H9 (cell line): Measurements from ENCODE around the gene PELI3. TPM values are rescaled to one million over a fixed set of nuclear protein-coding genes. Genes with fewer than 3 reads are reported as not detected.
A peak's percentile ranks its signal among the peaks of the same experiment; 100 is the strongest.

Experiments used
- DNase-seq: peaks from one replicate; pipeline ENCODE4 v3.0.0-alpha.2; 2017
- H2AFZ ChIP-seq: one replicate; pipeline ENCODE4 v1.6.1; 2013; ENCODE audit warnings: mild to moderate bottlenecking, low read length, control low read depth, moderate library complexity
- H2AK5ac ChIP-seq: 2 replicates; pipeline ENCODE4 v1.6.1; 2013; ENCODE audit warnings: low read length, control low read depth, mixed read lengths; ENCODE audit not compliant: insufficient read length
- H2BK120ac ChIP-seq: one replicate; pipeline ENCODE4 v1.6.1; 2013; ENCODE audit warnings: low read depth, mild to moderate bottlenecking, low read length, control low read depth, inconsistent platforms; ENCODE audit not compliant: poor library complexity, severe bottlenecking
- H2BK12ac ChIP-seq: 2 replicates; pipeline ENCODE4 v1.6.1; 2013; ENCODE audit warnings: low read length, control low read depth, mixed read lengths, low read depth; ENCODE audit not compliant: insufficient read length
- H2BK15ac ChIP-seq: 2 replicates; pipeline ENCODE4 v1.6.1; 2013; ENCODE audit warnings: low read depth, low read length, control low read depth
- H2BK20ac ChIP-seq: one replicate; pipeline ENCODE4 v1.6.1; 2013; ENCODE audit warnings: low read depth, mild to moderate bottlenecking, low read length, control low read depth, inconsistent platforms; ENCODE audit not compliant: poor library complexity, severe bottlenecking
- H2BK5ac ChIP-seq: 2 replicates; pipeline ENCODE4 v1.6.1; 2013; ENCODE audit warnings: low read length, control low read depth, mixed read lengths; ENCODE audit not compliant: insufficient read length
- H3K14ac ChIP-seq: 2 replicates; pipeline ENCODE4 v1.6.1; 2013; ENCODE audit warnings: low read length, control low read depth; ENCODE audit not compliant: insufficient read depth
- H3K18ac ChIP-seq: 2 replicates; pipeline ENCODE4 v1.6.1; 2013; ENCODE audit warnings: low read depth, mild to moderate bottlenecking, mixed read lengths, low read length, control low read depth; ENCODE audit not compliant: insufficient read length
- H3K23ac ChIP-seq: 2 replicates; pipeline ENCODE4 v1.6.1; 2013; ENCODE audit warnings: low read length, control low read depth, mixed read lengths, low read depth; ENCODE audit not compliant: insufficient read length
- H3K23me2 ChIP-seq: 2 replicates; pipeline ENCODE4 v1.6.1; 2013; ENCODE audit warnings: low read depth, mild to moderate bottlenecking, mixed read lengths, low read length, control low read depth; ENCODE audit not compliant: insufficient read length, poor library complexity, severe bottlenecking
- H3K27ac ChIP-seq: 2 replicates; pipeline ENCODE4 v1.5.1; 2013; ENCODE audit warnings: low read length, control low read depth, mixed read lengths, low read depth; ENCODE audit not compliant: insufficient read length
- H3K27me3 ChIP-seq: 2 replicates; pipeline ENCODE4 v1.6.1; 2013; ENCODE audit warnings: low read length, control low read depth, inconsistent platforms; ENCODE audit not compliant: insufficient read depth
- H3K4ac ChIP-seq: 2 replicates; pipeline ENCODE4 v1.6.1; 2013; ENCODE audit warnings: low read depth, mild to moderate bottlenecking, control low read depth, inconsistent platforms, low read length, moderate library complexity
- H3K4me1 ChIP-seq: 2 replicates; pipeline ENCODE4 v1.6.1; 2013; ENCODE audit warnings: low read length, control low read depth, inconsistent platforms; ENCODE audit not compliant: insufficient read depth
- H3K4me2 ChIP-seq: 2 replicates; pipeline ENCODE4 v1.6.1; 2013; ENCODE audit warnings: low read length, control low read depth, mixed read lengths; ENCODE audit not compliant: insufficient read length, insufficient read depth
- H3K56ac ChIP-seq: 2 replicates; pipeline ENCODE4 v1.6.1; 2013; ENCODE audit warnings: low read depth, mild to moderate bottlenecking, mixed read lengths, low read length, control low read depth; ENCODE audit not compliant: insufficient read length
- H3K79me1 ChIP-seq: 2 replicates; pipeline ENCODE4 v1.6.1; 2013; ENCODE audit warnings: low read depth, mild to moderate bottlenecking, moderate library complexity, low read length, control low read depth, inconsistent platforms; ENCODE audit not compliant: insufficient read depth, poor library complexity, severe bottlenecking
- H3K79me2 ChIP-seq: 2 replicates; pipeline ENCODE4 v1.6.1; 2013; ENCODE audit warnings: low read length, control low read depth, inconsistent platforms; ENCODE audit not compliant: insufficient read depth
- H3K9ac ChIP-seq: 2 replicates; pipeline ENCODE4 v1.6.1; 2013; ENCODE audit warnings: low read length, control low read depth, mixed read lengths; ENCODE audit not compliant: insufficient read length; ENCODE audit errors: extremely low read depth
- H3K9me3 ChIP-seq: one replicate; pipeline ENCODE4 v1.6.1; 2013; ENCODE audit warnings: low read depth, low read length, inconsistent platforms; ENCODE audit not compliant: control insufficient read depth
- H3T11ph ChIP-seq: one replicate; pipeline ENCODE4 v1.6.1; 2013; ENCODE audit warnings: mild to moderate bottlenecking, low read length, control low read depth, inconsistent platforms
- H4K20me1 ChIP-seq: one replicate; pipeline ENCODE4 v1.6.1; 2013; ENCODE audit not compliant: control insufficient read depth, insufficient read length, insufficient read depth
- H4K5ac ChIP-seq: 2 replicates; pipeline ENCODE4 v1.6.1; 2013; ENCODE audit warnings: low read depth, mild to moderate bottlenecking, mixed read lengths, low read length, control low read depth; ENCODE audit not compliant: insufficient read length
- H4K8ac ChIP-seq: replicated peaks from 2 replicates; pipeline ENCODE4 v1.6.1; 2013; ENCODE audit warnings: low read length, control low read depth, mixed read lengths, low read depth; ENCODE audit not compliant: insufficient read length
- H4K91ac ChIP-seq: 2 replicates; pipeline ENCODE4 v1.6.1; 2013; ENCODE audit warnings: low read depth, mild to moderate bottlenecking, moderate library complexity, mixed read lengths, low read length, control low read depth; ENCODE audit not compliant: insufficient read length
- H3K27ac Mint-ChIP-seq, 3 experiments: 2 replicates in 2 of 3; 3 replicates in 1 of 3; pipeline ENCODE4 v1.8.0; 2020 to 2021; ENCODE audit warnings: mixed read lengths in 3 of 3, mild to moderate bottlenecking in 1 of 3, moderate library complexity in 1 of 3
- H3K27me3 Mint-ChIP-seq: 2 replicates; pipeline ENCODE4 v1.8.0; 2021; ENCODE audit warnings: low read depth, mild to moderate bottlenecking, moderate library complexity, mixed read lengths
- H3K36me3 Mint-ChIP-seq, 3 experiments: 2 replicates in 2 of 3; 3 replicates in 1 of 3; pipeline ENCODE4 v1.8.0; 2020 to 2021; ENCODE audit warnings: low read depth in 3 of 3, mixed read lengths in 3 of 3; ENCODE audit not compliant: insufficient read depth in 1 of 3
- H3K4me1 Mint-ChIP-seq, 2 experiments: 2 replicates each; pipeline ENCODE4 v1.8.0; 2020; ENCODE audit warnings: mixed read lengths in 2 of 2
- H3K4me3 Mint-ChIP-seq, 2 experiments: 2 replicates in 1 of 2; 3 replicates in 1 of 2; pipeline ENCODE4 v1.8.0; 2020 to 2021; ENCODE audit warnings: mild to moderate bottlenecking in 2 of 2, mixed read lengths in 2 of 2, moderate library complexity in 1 of 2
- H3K9me3 Mint-ChIP-seq, 2 experiments: 2 replicates in 1 of 2; 3 replicates in 1 of 2; pipeline ENCODE4 v1.8.0; 2020; ENCODE audit warnings: mild to moderate bottlenecking in 2 of 2, mixed read lengths in 2 of 2, moderate library complexity in 1 of 2
- WGBS: extraction: QIAGEN DNeasy Blood & Tissue Kit; methylation state at CpG from one replicate; pipeline ENCODE4 v1.1.7; 2013; ENCODE audit warnings: missing lambda C conversion rate, low lambda C conversion rate, mixed read lengths; ENCODE audit not compliant: insufficient read length; ENCODE audit errors: extremely low coverage; 5-methylcytosine and 5-hydroxymethylcytosine counted together
- total RNA-seq: library from RNA; stranded (reverse); gene quantifications from 2 replicates; pipeline ENCODE4 v1.2.1, GENCODE V29; 2021
- TF ChIP-seq, protein P1 (sequence below): fragments of 200-600 bp; sonication (generic); conservative IDR thresholded peaks from 3 replicates; pipeline ENCODE4 v1.8.0; 2021; ENCODE audit warnings: antibody characterized with exemption, mild to moderate bottlenecking

PELI3 gene
- total RNA-seq, 1 experiment from 2014 or later, result 10.3 TPM

DNA sequence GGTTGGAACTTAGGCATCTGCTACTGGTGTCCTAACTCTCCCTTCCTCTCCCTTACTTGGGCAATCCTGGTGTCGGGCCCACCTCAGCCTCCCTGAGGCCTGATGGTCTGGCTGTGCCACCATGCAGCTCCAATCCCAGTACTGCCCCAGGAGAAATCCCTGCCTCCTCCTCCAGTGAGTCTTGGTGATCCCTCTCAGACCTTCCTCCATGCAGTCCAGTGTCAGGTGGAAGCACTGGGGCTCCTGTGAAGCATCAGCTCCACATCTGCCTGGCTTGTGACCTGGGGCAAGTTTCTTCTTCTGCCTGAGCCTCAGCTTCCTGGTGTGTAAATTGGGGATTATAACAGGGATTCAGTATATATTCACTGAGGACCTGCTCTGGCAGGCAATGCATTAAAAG, 1.8 kb upstream of the PELI3 start:
- Histone ChIP-seq H4K20me1 (no peaks in the 10 kb centered on the region), H3K27ac (no peak overlapping the region), H3K4me1 (no peaks in the 10 kb centered on the region; the same call in 1 of the 2 replicates), H3K56ac (no peak overlapping the region), H4K91ac (no peak overlapping the region), H4K5ac (no peak overlapping the region), H4K8ac (no peak overlapping the region), H3K27me3 (no peaks in the 10 kb centered on the region), H2BK5ac (no peak overlapping the region), H3K18ac (no peak overlapping the region), H2BK20ac (no peak overlapping the region), H3K4me2 (peak overlapping the region; percentile 71), H3K9ac (no peak overlapping the region), H2AFZ (no peak overlapping the region), H2BK15ac (no peak overlapping the region), H3K23me2 (peaks cover 6% of the 10 kb centered on the region), H3T11ph (no peak overlapping the region), H2BK120ac (no peak overlapping the region), H3K79me1 (no peaks in the 10 kb centered on the region), H2BK12ac (no peak overlapping the region), H3K9me3 (no peaks in the 10 kb centered on the region), H2AK5ac (no peak overlapping the region), H3K23ac (no peak overlapping the region), H3K4ac (no peak overlapping the region), H3K79me2 (no peaks in the 10 kb centered on the region), H3K14ac (no peak overlapping the region)
- no peak overlapping the region for H3K27ac Mint-ChIP-seq
- H3K9me3 Mint-ChIP-seq, result peaks cover 16 to 27% of the 10 kb centered on the region in 2 experiments; a peak in 4 of 5 replicates
- peaks cover 17 to 32% of the 10 kb centered on the region in 2 experiments for H3K4me1 Mint-ChIP-seq
- WGBS, result no CpG with 5 or more reads among the region's 1 CpG
- H3K27me3 Mint-ChIP-seq, result peaks cover 10% of the 10 kb centered on the region
- H3K36me3 Mint-ChIP-seq, result peaks cover 0 to 29% (median 7%) of the 10 kb centered on the region in 3 experiments; a peak in 5 of 7 replicates
- peak overlapping the region in 1 of 2 experiments; percentile 90; a peak in 2 of 5 replicates for H3K4me3 Mint-ChIP-seq
- TF ChIP-seq, protein P1, sequence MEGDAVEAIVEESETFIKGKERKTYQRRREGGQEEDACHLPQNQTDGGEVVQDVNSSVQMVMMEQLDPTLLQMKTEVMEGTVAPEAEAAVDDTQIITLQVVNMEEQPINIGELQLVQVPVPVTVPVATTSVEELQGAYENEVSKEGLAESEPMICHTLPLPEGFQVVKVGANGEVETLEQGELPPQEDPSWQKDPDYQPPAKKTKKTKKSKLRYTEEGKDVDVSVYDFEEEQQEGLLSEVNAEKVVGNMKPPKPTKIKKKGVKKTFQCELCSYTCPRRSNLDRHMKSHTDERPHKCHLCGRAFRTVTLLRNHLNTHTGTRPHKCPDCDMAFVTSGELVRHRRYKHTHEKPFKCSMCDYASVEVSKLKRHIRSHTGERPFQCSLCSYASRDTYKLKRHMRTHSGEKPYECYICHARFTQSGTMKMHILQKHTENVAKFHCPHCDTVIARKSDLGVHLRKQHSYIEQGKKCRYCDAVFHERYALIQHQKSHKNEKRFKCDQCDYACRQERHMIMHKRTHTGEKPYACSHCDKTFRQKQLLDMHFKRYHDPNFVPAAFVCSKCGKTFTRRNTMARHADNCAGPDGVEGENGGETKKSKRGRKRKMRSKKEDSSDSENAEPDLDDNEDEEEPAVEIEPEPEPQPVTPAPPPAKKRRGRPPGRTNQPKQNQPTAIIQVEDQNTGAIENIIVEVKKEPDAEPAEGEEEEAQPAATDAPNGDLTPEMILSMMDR, result no peak
- DNase-seq, result no peak
